ENCODE results near the gene PIEZO2. TPM values are rescaled to one million over a fixed set of nuclear protein-coding genes. Genes with fewer than 3 reads are reported as not detected.

Gene PIEZO2
- total RNA-seq, 4 donors from 2014 or later: 0.18 to 3.0 (median 0.21) TPM

GRCh38 chr18:10705291-10705690, 444.1 kb downstream of the PIEZO2 start:
- H3K27me3 ChIP-seq: no peaks in the 10 kb centered on the region
- no peak overlapping the region for H3K27ac ChIP-seq
- H3K36me3 ChIP-seq: no peaks in the 10 kb centered on the region
- H3K4me3 ChIP-seq: no peak overlapping the region
- ATAC-seq: no peak
- DNase-seq: no peak
- H3K4me1 ChIP-seq: no peaks in the 10 kb centered on the region
- in situ Hi-C loops (cut with MboI; ENCODE audit: low sequenced_read_pairs in 4 of 4) (loop anchor here in 1 of 4 donors (25.0 kb wide), 1 partner anchor 107 kb away; no protein-coding TSS in a partner anchor), intact Hi-C loops (cut with DNase I; ENCODE audit: low total_unique reads) (no loop called here)
- no peak for TF ChIP-seq POLR2A (IDR thresholded peaks at IDR 0.05)
- TF ChIP-seq CTCF (IDR thresholded peaks at IDR 0.05 in 4 of 5, conservative IDR thresholded peaks at IDR 0.05 in 1 of 5): no peak
- no peaks in the 10 kb centered on the region for H3K9me3 ChIP-seq

GRCh38 chr18:10702206-10702605, 447.2 kb downstream of the PIEZO2 start:
- DNase-seq (no peak), ATAC-seq (no peak)
- in situ Hi-C loops (cut with MboI; ENCODE audit: low sequenced_read_pairs in 4 of 4) (loop anchor here in 1 of 4 donors (25.0 kb wide), 1 partner anchor 110 kb away; no protein-coding TSS in a partner anchor), intact Hi-C loops (cut with DNase I; ENCODE audit: low total_unique reads) (no loop called here)
- Histone ChIP-seq H3K4me1 (no peaks in the 10 kb centered on the region), H3K4me3 (no peak overlapping the region), H3K27me3 (no peaks in the 10 kb centered on the region), H3K36me3 (no peaks in the 10 kb centered on the region), H3K27ac (no peak overlapping the region), H3K9me3 (no peaks in the 10 kb centered on the region)
- TF ChIP-seq POLR2A (IDR thresholded peaks at IDR 0.05) (no peak), CTCF (IDR thresholded peaks at IDR 0.05 in 4 of 5, conservative IDR thresholded peaks at IDR 0.05 in 1 of 5) (no peak)

- Histone ChIP-seq H3K36me3 (no peaks in the 10 kb centered on the region), H3K4me3 (no peak overlapping the region)
- in situ Hi-C loops (cut with MboI; ENCODE audit: low sequenced_read_pairs in 4 of 4): no loop called here
Observed at GRCh38 chr18:10690366-10690765, 459.0 kb downstream of the PIEZO2 start.

DNA sequence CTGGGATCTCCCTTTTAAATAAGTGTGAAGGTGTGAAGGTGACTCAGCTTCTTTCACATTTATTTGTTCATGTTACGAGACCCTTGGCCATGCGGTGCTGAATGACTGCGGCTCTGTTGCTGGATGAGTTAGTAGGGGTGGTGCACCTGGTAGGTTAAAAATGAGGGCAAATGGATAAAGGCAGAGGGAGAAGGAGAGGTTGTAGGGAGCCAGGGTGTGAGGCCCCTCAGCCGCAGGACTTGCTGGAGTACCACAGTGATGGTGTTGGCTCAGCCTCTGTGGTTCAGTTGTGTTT, 459.4 kb downstream of the PIEZO2 start:
- TF ChIP-seq POLR2A (IDR thresholded peaks at IDR 0.05): no peak
- TF ChIP-seq CTCF (IDR thresholded peaks at IDR 0.05 in 4 of 5, conservative IDR thresholded peaks at IDR 0.05 in 1 of 5): no peak
- H3K9me3 ChIP-seq: no peaks in the 10 kb centered on the region
- no peaks in the 10 kb centered on the region for H3K27me3 ChIP-seq
- in situ Hi-C loops (cut with MboI; ENCODE audit: low sequenced_read_pairs in 4 of 4): no loop called here
- intact Hi-C loops (cut with DNase I; ENCODE audit: low total_unique reads): no loop called here
- no peaks in the 10 kb centered on the region for H3K36me3 ChIP-seq
- DNase-seq (no peak), ATAC-seq (no peak)
- no peak overlapping the region for H3K4me3 ChIP-seq
- no peak overlapping the region for H3K27ac ChIP-seq
- no peaks in the 10 kb centered on the region for H3K4me1 ChIP-seq

More at GRCh38 chr18:10690366-10690765, 459.0 kb downstream of the PIEZO2 start:
- Histone ChIP-seq H3K27me3 (no peaks in the 10 kb centered on the region), H3K4me1 (no peaks in the 10 kb centered on the region), H3K9me3 (no peaks in the 10 kb centered on the region), H3K27ac (no peak overlapping the region)
- intact Hi-C loops (cut with DNase I; ENCODE audit: low total_unique reads): no loop called here
- no peak for DNase-seq
- ATAC-seq: no peak
- TF ChIP-seq CTCF (IDR thresholded peaks at IDR 0.05 in 4 of 5, conservative IDR thresholded peaks at IDR 0.05 in 1 of 5) (no peak), POLR2A (IDR thresholded peaks at IDR 0.05) (no peak)
